ENCODE data around the gene LARGE1.

Gene LARGE1

DNA sequence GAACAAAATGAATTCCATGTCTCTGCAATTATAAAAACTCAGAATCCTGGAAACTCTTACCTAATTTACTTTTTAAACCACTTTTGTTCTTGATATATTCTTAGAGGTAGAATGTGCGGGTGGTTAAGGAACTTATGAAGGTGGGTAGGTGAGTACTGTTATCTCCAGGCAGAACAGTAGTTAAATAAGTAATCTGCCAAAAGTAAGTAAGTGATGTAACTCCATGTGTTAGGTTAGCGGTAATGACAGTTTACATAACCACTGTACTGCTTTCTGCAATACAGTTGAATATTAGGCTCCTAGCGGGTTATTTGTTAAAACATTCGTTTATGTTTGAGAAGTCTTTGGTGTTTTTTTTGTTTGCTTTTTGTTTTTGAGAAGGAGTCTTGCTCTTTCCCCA, 7.1 kb downstream of the LARGE1 start:
- DNase-seq (ENCODE audit: low read depth) = no peak

DNA sequence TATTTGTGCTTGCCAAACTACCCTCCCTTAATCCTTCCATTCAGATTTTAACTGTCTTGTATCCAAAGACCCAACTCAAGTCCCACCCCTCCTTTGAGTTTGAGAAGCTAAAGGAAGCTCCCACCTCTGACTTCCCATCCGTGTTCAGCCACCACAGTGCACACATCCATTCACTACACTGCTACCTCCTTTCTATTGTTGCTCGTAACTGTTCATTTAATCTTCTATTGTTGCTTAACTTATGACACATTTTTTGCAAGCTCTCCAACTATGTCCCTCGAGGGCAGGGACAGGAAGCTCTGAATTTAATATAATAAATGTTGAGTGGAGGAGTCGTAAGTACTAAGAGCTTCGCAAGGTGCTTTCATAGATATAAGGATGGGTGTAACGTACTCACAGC, 10.4 kb downstream of the LARGE1 start:
- no peak for DNase-seq (ENCODE audit: low read depth)

DNA sequence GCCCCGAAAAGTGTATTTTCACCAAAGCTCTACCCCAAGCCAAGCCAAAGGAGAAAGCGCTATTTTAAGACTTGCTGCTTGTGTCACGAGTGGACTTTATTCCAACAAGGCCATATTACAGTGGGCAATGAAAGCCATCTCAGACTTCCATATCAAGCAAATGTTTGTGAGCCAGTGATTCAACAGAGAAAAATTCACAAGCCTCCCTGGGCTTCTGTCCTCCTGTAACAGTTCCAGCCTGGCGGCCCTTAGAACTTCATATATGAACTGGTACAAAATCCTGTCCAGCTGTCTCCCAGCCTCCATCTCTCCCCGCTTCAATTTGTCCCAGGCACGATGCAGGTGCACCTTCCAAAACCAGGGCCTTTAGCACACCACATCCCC, 11.2 kb downstream of the LARGE1 start:
- DNase-seq (ENCODE audit: low read depth) = no peak

DNA sequence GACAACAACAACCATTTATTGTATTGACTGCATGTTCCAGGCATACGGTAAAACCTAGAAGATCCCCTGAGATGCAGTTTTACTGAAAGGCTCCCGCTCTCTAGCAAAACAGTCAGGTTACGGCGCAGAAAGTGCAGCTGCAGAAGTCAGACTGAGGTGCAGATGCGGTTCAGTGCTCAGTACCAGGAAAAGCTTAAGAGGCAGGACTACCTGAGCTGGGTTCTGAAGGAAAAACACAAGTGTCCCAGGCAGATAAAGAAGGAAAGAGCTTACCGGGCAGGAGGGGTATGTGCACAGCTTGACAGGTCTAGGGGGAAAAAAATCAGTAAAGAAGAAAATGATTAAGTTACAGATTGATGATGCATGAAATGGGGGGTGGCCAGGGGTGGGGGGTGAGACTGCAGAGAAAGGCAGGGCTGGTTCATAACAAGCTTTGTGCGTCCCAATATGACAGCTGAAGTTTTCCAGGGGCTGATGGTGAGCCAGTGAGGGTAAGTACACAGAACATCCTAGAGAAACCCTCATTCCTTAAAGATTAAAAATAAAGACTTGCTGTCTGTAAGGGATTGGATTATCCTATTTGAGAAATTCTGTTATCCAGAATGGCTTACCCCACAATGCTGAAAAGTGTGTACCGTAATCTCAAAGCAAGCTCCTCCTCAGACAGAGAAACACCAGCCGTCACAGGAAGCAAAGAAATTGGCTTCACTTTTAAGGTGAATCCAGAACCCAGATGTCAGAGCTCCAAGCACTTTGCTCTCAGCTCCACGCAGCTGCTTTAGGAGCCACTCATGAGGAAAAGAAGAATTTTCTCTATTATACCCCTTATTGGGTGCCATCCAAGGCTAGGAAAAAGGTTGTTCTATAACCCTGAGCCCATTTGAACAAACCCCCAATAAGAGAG, 11.9 kb downstream of the LARGE1 start:
- no peak for DNase-seq (ENCODE audit: low read depth)

DNA sequence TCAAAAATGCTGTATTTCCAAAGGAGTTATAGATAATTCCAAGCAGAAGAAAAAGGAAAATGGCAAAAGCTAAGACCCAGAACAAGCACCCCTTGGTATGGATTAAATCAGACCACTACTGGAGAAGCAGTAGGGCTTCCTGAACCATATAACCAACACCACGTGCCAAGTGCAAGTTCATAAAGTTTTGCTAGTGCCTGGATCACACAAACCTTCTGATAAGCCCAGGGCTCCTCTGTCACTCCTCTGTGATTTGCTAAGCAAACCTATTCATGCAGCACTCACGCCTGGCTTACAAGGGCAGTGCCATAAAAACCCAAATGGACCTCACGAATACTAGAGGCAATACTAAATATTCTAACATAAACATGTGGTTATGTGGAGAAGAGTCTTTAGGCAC, 13.3 kb downstream of the LARGE1 start:
- no peak for DNase-seq (ENCODE audit: low read depth)

DNA sequence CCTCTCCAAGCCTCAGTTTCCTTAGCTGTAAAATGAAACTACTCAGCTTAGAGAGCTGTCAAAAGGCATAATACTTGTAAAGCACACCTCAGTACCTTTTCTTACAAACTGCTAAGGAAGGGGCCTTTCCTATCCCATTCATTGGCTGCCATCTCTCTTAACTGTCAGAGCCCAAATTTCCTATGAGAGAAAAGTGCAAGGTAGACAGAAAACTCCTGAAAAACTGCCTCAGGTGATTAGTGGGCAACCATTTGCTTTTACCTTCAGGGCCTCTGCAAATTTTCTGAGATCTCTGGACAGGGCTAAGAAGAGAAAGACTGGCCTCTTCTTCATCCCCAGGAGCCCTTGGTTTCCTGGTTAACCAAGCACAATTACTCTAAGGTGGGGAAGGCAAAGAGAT, 13.8 kb downstream of the LARGE1 start:
- no peak for DNase-seq (ENCODE audit: low read depth)

DNA sequence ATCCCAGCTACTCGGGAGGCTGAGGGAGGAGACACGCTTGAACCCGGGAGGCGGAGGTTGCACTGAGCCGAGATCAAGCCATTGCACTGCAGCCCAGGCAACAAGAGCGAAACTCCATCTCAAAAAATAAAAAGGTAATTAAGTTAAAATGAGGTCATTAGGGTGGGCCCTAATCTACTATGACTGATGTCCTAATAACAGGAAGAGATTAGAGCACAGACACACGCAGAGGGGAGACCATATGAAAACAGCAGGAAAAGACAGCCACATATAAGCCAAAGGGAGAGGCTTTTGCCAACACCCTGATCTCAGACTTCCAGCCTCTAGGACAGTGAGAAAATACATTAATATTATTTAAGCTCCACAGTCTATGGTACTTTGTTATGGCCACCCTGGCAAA, 17.3 kb downstream of the LARGE1 start:
- no peak for DNase-seq (ENCODE audit: low read depth)

DNA sequence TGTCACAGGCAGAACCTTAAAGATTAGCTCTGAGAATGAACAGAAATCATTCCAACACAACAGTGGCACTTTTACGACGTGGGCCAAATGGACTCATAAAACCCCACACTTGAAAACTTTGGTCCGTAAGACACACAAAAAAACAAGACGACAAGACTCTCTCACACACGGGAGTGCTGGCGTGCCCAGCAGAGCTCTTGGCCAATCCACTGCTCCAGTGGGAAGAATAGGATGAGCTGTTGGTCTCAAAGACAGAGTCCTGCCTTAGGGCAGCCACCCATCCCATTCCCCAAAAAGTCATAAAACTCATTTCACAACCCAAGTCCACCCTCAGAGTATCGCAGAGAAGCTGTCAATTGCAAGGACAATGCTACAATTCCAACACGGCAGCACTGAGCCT, 18.2 kb downstream of the LARGE1 start:
- no peak for DNase-seq (ENCODE audit: low read depth)

DNA sequence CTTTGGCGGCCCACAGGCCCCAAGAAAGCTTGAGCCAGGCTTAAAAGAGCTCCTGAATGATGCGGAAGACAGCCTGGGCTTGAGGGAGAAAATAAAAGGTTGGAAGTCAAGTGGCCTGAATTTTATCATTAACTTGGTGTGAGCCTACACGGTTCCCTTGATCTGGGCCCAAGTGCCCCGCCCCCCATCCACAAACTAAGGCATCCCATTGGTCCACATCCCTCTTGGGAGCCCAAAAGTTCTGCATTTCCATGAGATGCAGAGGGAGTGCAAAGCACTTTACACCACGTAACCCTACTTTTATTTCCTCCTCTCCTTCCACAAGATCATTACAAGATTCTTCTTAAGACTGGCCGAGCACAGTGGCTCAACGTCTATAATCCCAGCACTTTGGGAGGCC, 22.2 kb downstream of the LARGE1 start:
- DNase-seq (ENCODE audit: low read depth) = no peak

DNA sequence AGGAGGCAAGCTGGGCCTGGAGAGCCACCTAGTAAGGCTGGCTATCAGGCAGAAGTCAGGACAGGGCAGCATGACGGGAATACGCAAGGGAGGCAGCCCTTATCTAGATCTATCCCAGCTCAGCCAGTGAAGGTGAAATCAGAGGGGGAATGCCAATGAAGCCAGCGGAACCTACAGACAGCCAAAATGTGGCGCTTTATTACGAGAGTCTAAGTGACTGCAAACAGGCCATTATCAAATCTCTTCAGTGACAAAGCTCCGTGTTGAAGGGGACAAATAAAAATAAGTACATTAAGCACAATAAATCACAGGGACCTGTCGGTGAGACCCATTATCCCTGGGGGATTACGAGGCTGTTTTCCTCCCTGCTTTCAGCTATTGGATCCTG, 22.8 kb downstream of the LARGE1 start:
- DNase-seq (ENCODE audit: low read depth) = no peak

DNA sequence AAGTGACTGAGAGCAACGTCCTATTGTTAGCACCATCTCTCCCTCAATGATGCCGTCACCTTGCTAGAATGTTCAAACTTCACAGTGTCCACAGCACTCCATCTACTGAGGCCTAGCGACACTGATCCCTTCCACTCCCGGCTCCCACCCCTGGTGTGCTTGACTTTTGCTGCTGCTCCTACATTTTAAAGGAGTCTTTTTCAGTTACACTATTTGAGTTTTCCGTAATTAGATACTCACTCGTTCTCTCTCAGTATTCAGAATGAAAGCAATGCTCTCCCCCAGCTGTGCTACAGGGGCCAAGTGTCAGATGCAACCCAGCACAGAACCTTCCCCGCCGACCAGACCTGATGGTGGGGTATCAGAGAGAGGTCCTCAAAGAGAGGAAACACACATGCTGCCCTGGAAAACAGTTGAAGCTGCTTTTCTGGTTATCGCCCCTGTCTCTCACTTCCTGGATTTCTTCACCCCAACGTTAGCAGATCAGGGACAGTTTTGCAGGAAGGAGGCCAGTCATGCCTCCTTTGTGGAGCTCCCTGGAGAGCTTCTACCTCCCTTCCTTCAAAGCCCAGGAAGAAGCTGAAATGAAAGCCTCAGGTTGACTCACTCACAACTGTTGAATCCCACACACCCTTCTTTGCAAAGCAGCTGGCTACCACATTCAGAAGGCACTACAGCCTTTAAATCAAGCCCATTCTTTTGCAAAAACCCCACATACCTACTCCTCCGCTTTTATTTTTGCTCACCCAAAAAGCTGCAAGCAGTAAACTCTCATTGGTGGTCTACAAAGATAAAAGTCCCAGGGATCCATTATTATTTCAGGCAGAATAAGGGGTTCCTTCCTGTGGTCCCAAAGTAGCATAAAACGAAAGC, 23.5 kb downstream of the LARGE1 start:
- DNase-seq (ENCODE audit: low read depth) = no peak

DNA sequence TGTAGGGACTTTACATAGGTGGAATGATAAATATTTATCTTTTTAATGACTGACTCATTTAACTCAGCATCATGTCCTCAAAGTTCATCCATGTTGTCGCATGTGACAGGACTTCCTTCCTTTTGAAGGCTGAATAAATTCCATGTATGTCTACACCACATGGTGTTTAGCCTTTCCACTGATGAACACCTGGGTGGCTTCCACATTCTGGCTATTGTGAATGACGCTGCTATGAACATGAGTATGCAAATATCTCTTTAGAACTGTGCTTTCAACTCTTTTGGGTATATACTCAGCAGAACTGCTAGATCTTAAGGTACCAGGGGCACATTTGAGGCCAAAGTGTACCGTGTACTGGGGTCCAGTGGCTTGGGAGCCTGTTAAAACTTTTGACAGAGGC, 24.1 kb downstream of the LARGE1 start:
- no peak for DNase-seq (ENCODE audit: low read depth)

DNA sequence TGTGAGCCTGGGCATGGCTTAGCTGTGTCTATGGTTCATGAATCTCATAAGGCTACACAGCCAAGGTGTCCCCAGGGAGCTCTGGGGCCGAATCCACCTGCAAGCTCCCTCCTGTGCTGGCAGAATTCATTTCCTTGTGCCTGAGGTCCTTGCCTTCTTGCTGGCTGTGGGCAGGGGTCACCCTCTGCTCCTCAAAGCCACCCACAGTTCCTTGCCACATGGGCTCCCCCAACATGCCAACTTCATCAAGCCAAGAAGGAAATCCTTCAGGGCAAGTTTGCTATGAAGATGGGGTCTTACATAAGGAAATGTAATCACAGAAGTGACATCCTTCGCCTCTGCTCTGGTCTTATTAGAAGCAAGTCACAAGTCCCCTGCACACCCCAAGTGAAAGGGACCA, 24.8 kb downstream of the LARGE1 start:
- no peak for DNase-seq (ENCODE audit: low read depth)

DNA sequence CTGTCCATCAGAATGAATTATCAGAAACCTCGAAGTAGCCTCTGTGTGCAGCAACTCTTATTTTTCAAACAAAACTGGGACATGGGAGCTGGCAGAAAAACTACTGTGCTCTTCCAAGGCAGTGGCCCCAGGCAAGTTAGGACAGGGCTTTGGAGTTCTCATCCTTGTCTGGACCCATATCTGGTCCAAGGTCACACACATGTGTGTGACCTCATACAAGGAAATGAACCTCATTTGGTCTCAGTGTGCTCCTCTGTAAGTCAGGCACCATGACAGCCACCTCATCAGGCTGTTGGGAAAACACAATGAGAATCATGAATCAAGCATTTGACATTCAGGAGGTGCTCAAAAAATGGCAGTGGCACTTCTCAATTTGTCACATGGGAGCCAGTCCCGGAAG, 25.8 kb downstream of the LARGE1 start:
- DNase-seq (ENCODE audit: low read depth) = no peak

DNA sequence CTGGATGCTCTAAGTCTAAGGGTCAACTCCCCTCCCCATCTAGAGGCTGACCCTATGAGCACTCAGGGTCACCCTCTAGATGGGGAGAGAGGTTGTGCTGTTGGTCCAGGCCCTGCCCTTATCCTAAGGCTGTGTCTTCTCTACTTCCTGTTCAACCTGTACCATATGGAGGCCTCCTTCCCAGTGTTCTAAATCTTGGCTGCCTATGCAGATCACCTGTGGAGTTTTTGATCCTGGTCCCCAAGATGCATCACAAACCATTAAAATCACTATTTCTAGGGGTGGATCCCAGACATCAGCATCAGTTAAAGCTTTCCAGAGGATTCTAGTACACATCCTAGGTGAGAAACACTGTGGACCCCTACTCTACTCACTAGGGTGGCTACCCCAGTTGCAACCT, 26.2 kb downstream of the LARGE1 start:
- DNase-seq (ENCODE audit: low read depth) = no peak

DNA sequence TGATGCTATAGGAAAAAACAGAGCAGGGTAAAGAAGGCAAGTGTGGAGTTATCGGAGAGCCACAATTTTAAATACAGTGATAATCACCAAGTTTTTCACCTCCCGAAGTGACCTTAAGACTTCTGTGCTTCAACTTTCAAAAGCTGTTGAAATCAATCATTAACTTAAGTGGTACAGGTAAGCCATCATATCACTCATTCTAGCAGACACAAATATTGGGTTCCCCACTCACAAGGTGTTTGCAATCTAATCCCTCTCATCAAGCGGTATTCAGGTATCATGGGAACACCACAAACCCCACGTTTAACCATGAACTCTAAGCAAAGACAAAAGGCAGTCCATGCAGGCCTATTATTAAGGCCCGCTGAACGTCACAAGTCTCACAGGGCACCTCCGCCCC, 26.8 kb downstream of the LARGE1 start:
- no peak for DNase-seq (ENCODE audit: low read depth)

DNA sequence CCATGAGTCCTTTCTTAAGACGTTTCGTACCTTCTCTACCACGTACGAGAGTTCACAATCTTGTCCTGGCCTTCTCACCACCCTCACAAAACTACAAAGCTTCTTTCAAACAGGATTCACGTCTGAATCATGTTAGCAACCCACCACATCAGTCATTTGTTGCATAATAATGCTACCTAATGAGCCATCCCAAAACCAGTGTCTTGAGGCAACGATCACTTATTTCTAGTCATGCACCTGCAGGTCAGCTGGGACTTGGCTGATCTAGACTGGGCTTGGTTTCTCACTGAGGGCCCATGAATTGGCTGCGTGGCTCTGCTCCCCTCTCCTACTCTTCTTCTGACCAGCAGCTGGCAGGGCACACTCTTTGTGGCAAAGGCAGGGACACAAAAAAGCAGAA, 28.3 kb downstream of the LARGE1 start:
- no peak for DNase-seq (ENCODE audit: low read depth)

DNA sequence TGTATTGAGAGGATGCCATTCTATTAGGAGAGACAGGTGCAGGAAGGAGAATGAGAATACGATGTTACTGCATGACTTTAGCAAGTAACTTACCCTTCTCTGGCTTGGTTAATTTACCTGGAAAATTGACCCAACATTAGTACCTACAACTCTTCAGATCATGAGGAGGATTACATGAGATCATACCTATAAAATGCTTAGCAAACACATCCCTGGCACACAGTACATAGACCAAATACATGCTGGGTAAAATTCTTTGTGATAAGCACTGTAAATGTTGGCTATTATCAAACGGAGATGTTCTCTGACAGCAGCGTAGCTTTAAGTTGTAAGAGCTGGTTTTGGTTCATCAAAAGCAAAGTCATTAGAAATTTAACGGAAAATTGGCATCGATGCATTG, 28.8 kb downstream of the LARGE1 start:
- DNase-seq (ENCODE audit: low read depth) = no peak

DNA sequence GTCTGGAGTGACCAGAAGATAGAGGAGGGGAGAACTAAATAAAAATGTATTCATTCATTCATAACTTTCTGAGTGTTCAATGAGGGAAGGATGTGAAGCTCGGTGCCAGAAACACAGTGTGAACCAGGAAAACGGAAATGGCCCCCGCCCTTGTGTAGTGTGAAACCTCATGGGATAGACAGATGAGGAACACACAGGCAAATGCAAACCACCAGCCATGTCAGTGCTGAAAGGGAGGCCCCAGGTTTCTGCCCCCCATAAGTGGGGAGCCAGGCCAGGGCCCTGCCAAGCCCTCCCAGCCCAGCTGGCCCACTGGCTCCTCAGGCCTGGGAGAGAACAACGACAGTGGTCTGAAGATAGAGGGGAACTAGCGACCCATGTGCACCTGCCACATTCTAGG, 30.5 kb downstream of the LARGE1 start:
- DNase-seq (ENCODE audit: low read depth) = no peak

DNA sequence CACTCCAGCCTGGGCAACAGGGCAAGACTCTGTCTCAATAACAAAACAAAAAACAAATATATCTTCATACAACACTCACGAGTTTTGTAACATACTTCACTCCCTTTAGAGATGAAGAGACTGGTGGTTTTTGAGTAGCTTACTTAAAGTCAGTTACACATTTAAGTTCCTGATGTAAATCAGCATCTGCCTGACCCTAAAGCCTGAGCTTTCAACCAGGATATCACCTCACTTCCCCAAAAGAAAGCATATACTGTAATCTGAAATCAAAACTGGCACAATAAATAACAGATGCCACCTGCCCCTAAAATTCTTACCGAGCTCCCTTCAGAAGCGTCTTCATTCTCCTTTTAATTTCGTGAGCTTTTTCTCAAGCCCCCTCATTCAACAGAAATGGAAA, 31.5 kb downstream of the LARGE1 start:
- no peak for DNase-seq (ENCODE audit: low read depth)

DNA sequence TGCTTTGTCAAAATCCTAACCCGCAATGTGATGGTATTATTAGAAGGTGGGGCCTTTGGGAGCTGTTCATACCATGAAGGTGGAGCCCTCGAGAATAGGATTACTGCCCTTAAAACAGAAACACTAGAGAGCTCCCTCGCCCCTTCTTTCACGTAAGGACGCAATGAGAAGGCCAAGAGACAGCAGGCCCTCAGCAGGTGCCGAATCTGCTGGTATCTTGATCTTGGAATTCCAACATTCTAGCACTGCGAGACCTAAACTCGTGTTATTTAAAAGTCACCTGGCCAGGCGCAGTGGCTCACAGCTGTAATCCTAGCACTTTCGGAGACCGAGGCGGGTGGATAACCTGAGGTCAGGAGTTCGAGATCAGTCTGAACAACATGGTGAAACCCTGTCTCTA, 33.1 kb downstream of the LARGE1 start:
- no peak for DNase-seq (ENCODE audit: low read depth)

DNA sequence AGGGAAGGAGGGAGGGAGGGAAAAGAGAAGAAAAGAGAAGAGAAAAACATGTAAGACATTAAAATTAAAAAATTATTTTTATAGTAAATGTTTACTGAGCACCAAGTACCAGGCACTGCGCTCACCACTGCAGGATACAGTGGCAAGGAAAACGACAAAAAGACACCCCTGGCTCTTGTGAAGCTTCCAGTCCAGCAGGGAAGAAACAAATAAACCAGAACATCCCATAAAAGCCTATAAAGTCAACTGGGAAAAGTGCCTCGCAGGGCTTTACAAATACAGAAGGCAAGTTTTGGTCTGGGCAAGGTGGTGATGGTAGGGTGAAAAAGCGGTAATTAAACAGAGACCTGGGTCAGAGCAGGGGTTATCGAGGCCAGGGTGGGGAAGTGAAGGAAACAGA, 33.6 kb downstream of the LARGE1 start:
- DNase-seq (ENCODE audit: low read depth) = no peak

DNA sequence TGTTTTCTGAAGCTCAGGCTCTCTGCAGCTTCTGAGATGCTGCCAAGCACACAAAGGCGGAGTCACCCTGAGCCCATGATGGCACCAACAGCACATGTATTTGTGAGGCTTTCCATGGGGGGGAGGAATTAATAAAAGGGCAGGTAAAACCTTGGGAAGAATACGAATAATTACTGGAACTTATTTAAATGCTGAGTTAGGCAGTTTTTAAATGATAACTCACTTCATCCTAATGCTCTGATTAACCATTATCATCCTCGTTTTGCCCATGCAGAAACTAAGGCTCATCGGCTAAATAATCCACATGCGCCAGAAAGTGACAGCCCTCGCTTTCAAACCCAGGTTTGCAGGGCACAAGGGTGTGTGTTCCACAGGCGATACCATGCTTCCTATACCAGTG, 35.4 kb downstream of the LARGE1 start:
- no peak for DNase-seq (ENCODE audit: low read depth)

Data from activated T-cell treated with anti-CD3 and anti-CD28 coated beads for 48 hours (primary cell).